Osteoblast (primary cell): ENCODE data around the gene GRID1. TPM values are rescaled to one million over a fixed set of nuclear protein-coding genes. Genes with fewer than 3 reads are reported as not detected.
"Not testable (repeated sequence)": the region's sequence is repeated elsewhere in the genome, so short reads cannot be mapped to it uniquely, and the experiment has no call there.

Experiments
- DNase-seq: peaks from one replicate; pipeline ENCODE4 v3.0.0; 2011; ENCODE audit warnings: low spot score, mixed read lengths; ENCODE audit not compliant: insufficient read length; ENCODE audit errors: missing footprints
- H2AFZ ChIP-seq: 2 replicates; pipeline ENCODE4 v1.6.0; 2011; ENCODE audit warnings: mild to moderate bottlenecking, low read length
- H3K27ac ChIP-seq: 2 replicates; pipeline ENCODE4 v1.5.1; 2011; ENCODE audit warnings: mild to moderate bottlenecking, low read depth, low read length, moderate library complexity
- H3K27me3 ChIP-seq: 2 replicates; pipeline ENCODE4 v1.6.0; 2012; ENCODE audit warnings: mild to moderate bottlenecking, control low read depth, inconsistent platforms, low read length, moderate library complexity; ENCODE audit not compliant: insufficient read depth
- H3K36me3 ChIP-seq: 2 replicates; pipeline ENCODE4 v1.5.1; 2011; ENCODE audit warnings: mild to moderate bottlenecking, low read length, control low read depth, moderate library complexity; ENCODE audit not compliant: insufficient read depth
- H3K4me1 ChIP-seq: 2 replicates; pipeline ENCODE4 v1.5.1; 2011; ENCODE audit warnings: mild to moderate bottlenecking, low read length, control low read depth, moderate library complexity; ENCODE audit not compliant: insufficient read depth
- H3K4me2 ChIP-seq: 2 replicates; pipeline ENCODE4 v1.6.0; 2011; ENCODE audit warnings: mild to moderate bottlenecking, low read length; ENCODE audit not compliant: insufficient read depth
- H3K4me3 ChIP-seq: fragments of 200-600 bp; sonication (generic); 3 replicates; pipeline ENCODE4 v1.5.1; 2012; ENCODE audit warnings: mild to moderate bottlenecking, low read length, inconsistent platforms; ENCODE audit not compliant: insufficient read depth
- H3K79me2 ChIP-seq: 2 replicates; pipeline ENCODE4 v1.6.0; 2012; ENCODE audit warnings: mild to moderate bottlenecking, low read length, control low read depth, inconsistent platforms; ENCODE audit not compliant: insufficient read depth
- H3K9me3 ChIP-seq: 2 replicates; pipeline ENCODE4 v1.5.1; 2011; ENCODE audit warnings: low read depth, low read length, control low read depth
- H4K20me1 ChIP-seq: 2 replicates; pipeline ENCODE4 v1.6.0; 2012; ENCODE audit warnings: mild to moderate bottlenecking, low read length, control low read depth; ENCODE audit not compliant: insufficient read depth
- total RNA-seq: library from RNA; depleted of rRNA; stranded (reverse); fragments of >200 nt; gene quantifications from 2 replicates; pipeline ENCODE4 v1.2.3, GENCODE V29; 2012
- TF ChIP-seq, protein P1 (sequence below): IDR thresholded peaks from 2 replicates; pipeline ENCODE4 v1.5.1; 2011; ENCODE audit warnings: mild to moderate bottlenecking, low read depth, low read length, moderate library complexity; ENCODE audit errors: extremely low read depth

Gene GRID1
- total RNA-seq, 1 donor, result not detected

DNA sequence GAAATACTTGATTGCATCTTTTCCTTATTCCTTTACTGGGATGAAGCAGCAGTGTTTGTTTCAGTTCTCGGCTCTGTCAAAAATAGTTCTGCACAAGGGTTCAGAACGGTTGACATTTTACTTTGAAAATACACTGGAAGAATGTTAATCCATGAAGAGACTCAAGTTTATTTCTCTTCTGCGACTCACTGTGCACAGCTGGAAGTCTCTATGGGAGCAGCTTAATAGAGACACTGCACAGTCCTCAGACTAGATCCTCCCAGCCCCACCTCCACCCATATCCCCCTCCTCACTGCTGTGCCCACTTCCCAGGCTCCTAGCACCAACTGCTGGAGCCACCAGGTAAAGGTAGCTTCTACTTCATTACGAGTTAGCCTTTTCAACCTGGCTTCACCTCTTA, 517.8 kb downstream of the GRID1 start:
- Histone ChIP-seq H2AFZ (no peak overlapping the region), H3K4me3 (no peak overlapping the region), H3K9me3 (peaks cover 3% of the 10 kb centered on the region), H3K27ac (no peak overlapping the region), H3K79me2 (no peaks in the 10 kb centered on the region), H4K20me1 (no peaks in the 10 kb centered on the region), H3K4me2 (no peak overlapping the region), H3K27me3 (no peaks in the 10 kb centered on the region), H3K4me1 (no peaks in the 10 kb centered on the region), H3K36me3 (no peaks in the 10 kb centered on the region)
- TF ChIP-seq, protein P1, sequence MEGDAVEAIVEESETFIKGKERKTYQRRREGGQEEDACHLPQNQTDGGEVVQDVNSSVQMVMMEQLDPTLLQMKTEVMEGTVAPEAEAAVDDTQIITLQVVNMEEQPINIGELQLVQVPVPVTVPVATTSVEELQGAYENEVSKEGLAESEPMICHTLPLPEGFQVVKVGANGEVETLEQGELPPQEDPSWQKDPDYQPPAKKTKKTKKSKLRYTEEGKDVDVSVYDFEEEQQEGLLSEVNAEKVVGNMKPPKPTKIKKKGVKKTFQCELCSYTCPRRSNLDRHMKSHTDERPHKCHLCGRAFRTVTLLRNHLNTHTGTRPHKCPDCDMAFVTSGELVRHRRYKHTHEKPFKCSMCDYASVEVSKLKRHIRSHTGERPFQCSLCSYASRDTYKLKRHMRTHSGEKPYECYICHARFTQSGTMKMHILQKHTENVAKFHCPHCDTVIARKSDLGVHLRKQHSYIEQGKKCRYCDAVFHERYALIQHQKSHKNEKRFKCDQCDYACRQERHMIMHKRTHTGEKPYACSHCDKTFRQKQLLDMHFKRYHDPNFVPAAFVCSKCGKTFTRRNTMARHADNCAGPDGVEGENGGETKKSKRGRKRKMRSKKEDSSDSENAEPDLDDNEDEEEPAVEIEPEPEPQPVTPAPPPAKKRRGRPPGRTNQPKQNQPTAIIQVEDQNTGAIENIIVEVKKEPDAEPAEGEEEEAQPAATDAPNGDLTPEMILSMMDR, result no peak
- DNase-seq, result no peak

DNA sequence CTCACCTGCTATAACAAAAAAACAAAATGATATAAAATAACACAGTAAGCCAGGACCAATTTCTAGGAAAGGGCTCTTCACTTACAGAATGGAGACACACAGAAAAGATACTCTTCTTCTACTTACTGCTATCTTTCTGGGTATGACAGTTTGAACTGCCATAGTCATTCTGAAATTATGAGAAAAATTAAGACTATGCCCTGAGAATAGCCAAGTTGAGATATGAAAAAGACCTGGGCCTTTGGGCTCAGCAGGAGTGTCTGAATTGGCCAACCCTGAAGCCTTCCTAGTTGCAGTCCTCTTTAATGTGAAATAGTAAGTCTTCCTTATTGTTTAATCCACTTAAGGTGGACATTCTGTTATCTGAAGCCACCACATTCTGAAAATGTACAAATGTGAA, 519.5 kb downstream of the GRID1 start:
- H3K9me3 ChIP-seq, result peaks cover 3% of the 10 kb centered on the region
- H2AFZ ChIP-seq, result no peak overlapping the region
- H3K4me3 ChIP-seq, result no peak overlapping the region
- H3K27ac ChIP-seq, result no peak overlapping the region
- no peak overlapping the region for H3K4me2 ChIP-seq
- H3K27me3 ChIP-seq, result no peaks in the 10 kb centered on the region
- H3K79me2 ChIP-seq, result no peaks in the 10 kb centered on the region
- no peaks in the 10 kb centered on the region for H4K20me1 ChIP-seq
- DNase-seq, result no peak
- H3K4me1 ChIP-seq, result no peaks in the 10 kb centered on the region
- H3K36me3 ChIP-seq, result no peaks in the 10 kb centered on the region
- TF ChIP-seq, protein P1, result no peak

DNA sequence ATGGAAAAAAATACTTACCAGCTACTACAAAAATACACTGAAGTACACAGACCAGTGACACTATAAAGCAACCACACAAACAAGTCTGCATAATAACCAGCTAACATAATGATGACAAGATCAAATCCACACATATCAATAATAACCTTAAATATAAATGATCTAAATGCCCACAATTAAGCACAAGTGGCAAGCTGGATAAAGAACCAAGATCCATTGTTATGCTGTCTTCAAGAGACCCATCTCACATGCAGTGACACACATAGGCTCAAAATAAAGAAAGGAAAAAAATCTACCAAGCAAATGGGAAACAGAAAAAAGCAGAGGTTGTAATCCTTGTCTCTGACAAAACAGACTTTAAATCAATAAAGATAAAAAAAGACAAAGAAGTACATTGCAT, 527.9 kb downstream of the GRID1 start:
- not testable (repeated sequence) for H3K4me1 ChIP-seq, H3K27me3 ChIP-seq, H3K79me2 ChIP-seq, H3K9me3 ChIP-seq, H2AFZ ChIP-seq, H4K20me1 ChIP-seq, H3K36me3 ChIP-seq, H3K4me2 ChIP-seq, DNase-seq, H3K27ac ChIP-seq, H3K4me3 ChIP-seq

DNA sequence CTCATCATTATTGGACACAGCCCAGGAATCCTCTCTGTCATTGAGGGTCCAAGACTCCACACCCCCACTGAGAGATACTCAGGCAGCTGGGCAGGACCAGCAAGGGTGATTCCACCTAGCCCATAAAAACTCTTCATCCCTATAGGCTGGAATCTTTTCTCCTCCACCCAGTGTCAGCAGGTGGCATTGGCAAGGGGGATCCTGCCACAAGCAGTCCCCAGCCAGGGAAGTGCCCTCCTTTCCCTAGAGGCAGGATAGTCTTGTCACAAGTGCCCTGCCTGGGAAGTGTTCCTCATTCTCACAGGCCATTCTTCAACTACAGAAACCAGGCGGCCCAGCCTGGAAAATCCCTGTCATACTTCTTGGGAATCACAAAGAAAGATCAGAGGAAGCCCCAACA, 533.6 kb downstream of the GRID1 start:
- Histone ChIP-seq H3K79me2 (no peaks in the 10 kb centered on the region), H4K20me1 (no peaks in the 10 kb centered on the region), H3K4me3 (no peak overlapping the region), H3K27me3 (no peaks in the 10 kb centered on the region), H3K9me3 (no peaks in the 10 kb centered on the region), H3K36me3 (no peaks in the 10 kb centered on the region), H2AFZ (no peak overlapping the region), H3K27ac (no peak overlapping the region), H3K4me2 (no peak overlapping the region), H3K4me1 (no peaks in the 10 kb centered on the region)
- TF ChIP-seq, protein P1, result no peak
- DNase-seq, result no peak
